ENCODE measurements around the gene ZNF385B.

ZNF385B gene

GRCh38 chr2:179440642-179441251 is 420.7 kb downstream of the ZNF385B start:
- DNase-seq (ENCODE audit: low spot score) = no peak

DNA sequence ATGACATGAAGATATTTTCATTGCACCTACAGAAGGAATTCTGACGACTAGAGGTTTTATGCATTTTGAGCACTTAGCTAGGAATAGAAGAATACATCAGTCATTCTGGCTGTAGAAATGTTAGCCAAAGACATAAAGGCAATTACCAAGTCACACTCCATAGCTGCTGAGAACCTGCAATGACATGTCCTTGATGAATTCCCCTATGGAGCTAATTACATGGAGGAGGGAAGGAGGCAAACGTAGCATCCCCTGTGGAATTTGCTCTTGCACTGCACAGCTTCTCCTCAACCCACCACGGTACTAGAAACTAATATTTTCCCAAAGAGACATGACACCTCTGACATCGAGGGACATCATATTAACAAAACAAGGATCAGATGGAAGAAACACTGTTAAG is 422.8 kb downstream of the ZNF385B start:
- no peak for DNase-seq (ENCODE audit: low spot score)

DNA sequence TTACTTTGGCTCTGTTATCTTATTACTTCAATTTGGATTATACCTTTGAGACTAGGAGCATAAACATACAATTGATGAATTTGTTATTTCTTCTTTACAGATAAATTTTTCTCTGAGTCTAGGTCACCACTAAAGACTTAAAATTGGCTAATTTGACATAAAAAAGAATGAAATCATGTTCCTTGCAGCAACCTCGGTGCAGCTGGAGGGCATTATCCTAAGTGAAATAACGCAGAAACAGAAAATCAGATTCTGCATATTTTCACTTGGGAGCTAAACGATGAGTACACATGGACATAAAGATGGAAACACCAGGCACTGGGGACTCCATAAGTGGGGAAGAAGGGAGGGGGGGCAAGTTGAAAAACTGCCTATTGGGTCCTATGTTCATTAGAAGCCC is 424.0 kb downstream of the ZNF385B start:
- no peak for DNase-seq (ENCODE audit: low spot score)

- DNase-seq (ENCODE audit: low spot score) = no peak
Measured at GRCh38 chr2:179435566-179435965, 425.8 kb downstream of the ZNF385B start.

- DNase-seq (ENCODE audit: low spot score) = no peak
Measured at GRCh38 chr2:179435000-179435399, 426.4 kb downstream of the ZNF385B start.

DNA sequence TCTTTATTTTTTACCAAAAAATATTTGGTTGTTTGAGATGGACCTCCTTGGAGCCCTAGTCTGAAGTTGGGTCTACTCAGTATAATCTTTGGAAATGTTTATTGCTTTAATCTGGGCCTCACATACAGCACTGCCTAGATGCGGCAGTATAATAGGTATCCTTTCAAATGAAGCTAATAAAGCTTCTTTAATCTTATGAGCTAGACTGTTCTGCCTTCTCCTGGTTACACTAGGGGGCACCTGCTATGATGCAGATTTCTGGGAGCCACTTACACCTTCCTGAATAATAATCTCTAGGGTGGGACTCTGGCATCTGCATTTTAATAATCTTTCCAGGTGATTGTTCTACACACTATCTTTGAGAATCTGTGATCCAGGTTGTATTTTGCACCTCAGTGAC is 427.1 kb downstream of the ZNF385B start:
- DNase-seq (ENCODE audit: low spot score) = no peak

DNA sequence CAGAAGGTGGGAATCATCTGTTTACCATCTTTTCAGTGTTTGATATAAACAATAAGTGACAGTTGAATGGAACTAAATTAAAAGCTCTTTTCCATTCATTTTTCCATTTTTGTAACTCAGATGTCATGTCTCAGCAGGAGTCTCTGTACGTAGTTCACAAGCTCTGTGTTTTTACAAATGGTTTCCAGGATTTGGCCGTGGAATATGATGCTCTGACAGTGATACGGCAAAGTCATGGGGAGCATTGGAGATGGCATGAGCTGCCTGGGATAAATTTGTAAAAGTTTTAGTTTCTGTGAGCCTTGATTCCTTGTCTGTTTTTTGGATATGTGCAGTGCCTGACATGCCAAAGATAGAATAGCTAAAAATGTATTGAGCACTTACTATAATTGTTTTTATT is 428.7 kb downstream of the ZNF385B start:
- DNase-seq (ENCODE audit: low spot score) = no peak

DNA sequence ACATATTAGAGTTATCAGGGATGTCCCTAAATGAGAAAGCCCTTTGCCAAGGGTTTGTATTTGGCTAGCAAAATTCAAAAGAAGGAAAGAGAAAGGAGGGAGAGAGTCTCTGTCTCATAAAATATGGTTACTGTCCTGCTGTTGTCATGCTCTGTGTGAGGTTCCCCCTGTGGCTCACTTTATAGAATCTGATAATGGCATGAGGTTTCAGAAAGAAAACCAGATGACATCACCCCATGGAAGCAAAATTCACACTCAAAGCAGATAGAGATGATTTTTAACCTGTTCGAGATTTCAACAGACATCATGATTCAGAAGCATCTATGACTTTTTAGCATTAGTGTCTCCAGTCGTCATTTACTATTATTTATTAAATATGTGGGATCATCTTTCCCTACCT is 431.8 kb downstream of the ZNF385B start:
- DNase-seq (ENCODE audit: low spot score) = no peak

DNA sequence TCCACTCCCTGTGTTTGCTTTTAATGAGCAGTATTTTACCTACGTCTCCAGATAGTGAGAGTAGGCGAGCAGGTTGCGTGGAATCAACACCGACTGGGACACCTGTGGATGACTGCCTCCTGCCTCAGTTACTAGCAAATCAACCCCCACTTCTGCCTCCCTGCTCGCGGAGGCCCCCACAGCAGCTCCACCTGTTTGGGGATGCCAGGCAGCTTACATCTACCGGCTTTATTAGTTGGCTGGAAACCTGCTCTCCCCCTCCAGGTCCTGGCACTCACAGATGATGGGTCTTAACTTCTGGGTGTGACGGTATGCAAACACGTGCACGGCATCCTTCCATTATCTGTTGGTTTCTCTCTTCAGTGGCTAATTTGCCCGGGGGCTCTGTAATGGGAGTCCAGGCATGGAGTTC is 432.3 kb downstream of the ZNF385B start:
- no peak for DNase-seq (ENCODE audit: low spot score)

DNA sequence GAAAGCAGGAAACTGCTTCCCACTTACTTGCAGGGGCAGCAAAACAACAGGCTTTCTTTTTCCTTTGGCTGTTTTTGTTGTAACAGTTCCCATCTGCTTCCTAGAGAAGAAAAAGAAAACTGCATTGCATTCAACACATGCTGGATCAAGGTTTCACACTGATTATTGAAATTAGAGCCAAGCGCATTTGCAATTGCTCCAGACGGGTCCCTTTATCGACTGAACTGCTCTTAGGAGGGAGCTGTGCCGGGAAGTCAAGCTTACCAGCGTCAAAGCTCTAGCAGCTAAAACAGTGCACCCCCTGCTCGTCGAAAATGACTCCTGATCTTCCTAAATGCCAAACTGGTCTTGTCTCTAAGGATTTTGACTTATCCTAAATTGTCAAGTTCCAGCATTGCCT is 432.8 kb downstream of the ZNF385B start:
- no peak for DNase-seq (ENCODE audit: low spot score)

DNA sequence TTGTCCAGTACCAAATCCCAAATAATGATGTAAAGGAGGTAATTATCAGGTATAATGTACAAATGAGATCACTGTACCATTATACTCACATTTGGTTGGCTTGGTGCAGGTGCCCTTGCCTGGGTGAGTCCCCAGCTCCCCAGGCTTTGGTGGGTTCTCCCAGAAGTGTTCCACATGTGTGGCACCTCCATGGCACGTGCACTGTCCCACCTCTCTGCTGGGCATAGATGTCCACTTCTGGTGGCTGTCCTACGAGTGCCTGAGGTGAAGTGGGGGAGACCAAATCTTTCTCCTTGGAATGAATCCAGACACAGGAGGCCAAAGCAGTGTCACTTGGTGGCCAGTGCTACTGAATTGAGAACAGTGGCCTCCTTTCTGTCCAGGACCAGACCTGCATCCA is 434.3 kb downstream of the ZNF385B start:
- no peak for DNase-seq (ENCODE audit: low spot score)

DNA sequence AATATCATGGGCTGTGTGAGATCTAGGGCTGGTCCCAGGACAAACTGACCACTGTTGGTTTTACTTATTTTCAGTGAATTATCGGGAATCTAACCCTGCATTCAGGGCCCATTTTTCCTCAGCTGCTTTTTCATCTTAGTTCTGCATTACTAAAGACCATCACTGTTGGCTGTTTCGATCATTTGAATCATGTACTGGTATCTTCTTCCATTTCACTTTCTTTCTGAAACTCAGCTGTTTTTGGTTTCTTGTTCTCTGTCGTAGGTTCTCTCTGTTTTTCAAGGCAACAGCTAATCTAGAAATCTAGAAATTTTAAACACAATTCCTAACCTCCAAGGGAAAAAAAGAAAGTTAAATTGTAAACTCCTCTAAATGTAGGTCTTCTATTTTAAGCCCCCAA is 436.8 kb downstream of the ZNF385B start:
- no peak for DNase-seq (ENCODE audit: low spot score)

DNA sequence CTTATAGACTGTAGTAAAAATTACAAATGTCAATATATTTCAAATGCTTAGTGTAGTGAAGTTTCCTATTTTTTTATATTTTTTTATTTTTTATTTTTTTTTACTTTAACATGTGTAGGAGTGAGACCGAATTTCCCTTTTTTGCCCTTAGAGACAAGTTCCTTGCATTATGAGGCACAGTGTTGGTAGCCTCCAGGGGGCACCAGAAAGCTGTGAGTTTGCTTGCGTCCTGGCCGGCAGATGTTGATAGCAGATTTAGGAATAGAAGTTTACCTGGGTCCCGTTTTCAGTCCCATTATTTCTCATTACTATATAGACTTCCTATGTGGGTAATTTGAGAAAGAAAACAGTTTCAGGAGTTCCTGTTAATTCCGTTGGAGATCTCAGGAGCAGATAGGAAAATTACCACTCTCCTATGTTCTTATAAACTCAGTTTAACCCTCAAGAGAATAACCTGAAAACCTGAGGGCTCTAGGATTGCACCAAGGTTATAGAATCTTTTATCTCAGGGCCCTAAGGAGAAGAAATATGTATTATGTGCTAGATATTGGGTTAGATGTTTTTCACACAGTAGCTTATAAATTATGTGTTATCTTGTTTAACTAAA is 439.3 kb downstream of the ZNF385B start:
- peak; percentile 7 for DNase-seq (ENCODE audit: low spot score)

- no peak for DNase-seq (ENCODE audit: low spot score)
Measured at GRCh38 chr2:179417436-179417949, 443.9 kb downstream of the ZNF385B start.

DNA sequence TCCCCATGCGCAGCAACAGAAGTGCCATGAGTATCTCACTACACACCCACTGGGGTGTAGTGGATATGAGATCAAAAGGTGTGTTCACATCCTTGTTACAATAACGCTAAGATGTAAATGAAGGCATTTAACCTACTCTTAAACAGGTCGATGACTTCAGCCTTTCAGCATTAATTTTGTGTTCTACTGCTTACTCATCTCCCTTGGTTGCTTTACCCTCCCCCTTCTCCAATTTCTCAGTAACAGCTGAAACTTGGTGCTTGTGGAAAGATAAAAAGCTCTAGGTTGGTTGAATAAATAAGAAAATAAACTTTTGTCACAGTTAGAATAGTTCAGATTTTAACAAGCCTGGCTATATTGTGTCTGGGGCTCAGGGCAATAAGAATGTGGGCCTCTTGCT is 449.3 kb downstream of the ZNF385B start:
- DNase-seq (ENCODE audit: low spot score) = no peak

- peak; percentile 11 for DNase-seq (ENCODE audit: low spot score)
Measured at GRCh38 chr2:179410552-179411356, 450.7 kb downstream of the ZNF385B start.

GRCh38 chr2:179403624-179404023 is 457.8 kb downstream of the ZNF385B start:
- DNase-seq (ENCODE audit: low spot score) = no peak

- no peak for DNase-seq (ENCODE audit: low spot score)
Measured at GRCh38 chr2:179393481-179393880, 467.9 kb downstream of the ZNF385B start.
